GM19043 (cell line): ENCODE measurements around the gene NPW.
"Not testable (repeated sequence)": the region's sequence is repeated elsewhere in the genome, so short reads cannot be mapped to it uniquely, and the experiment has no call there.

ENCODE experiments used
- ATAC-seq: cut with Tn5 transposase; IDR thresholded peaks from one replicate; pipeline ENCODE4 v1.9.1; 2021; ENCODE audit warnings: low read depth; ENCODE audit not compliant: unreplicated experiment

Gene NPW

DNA sequence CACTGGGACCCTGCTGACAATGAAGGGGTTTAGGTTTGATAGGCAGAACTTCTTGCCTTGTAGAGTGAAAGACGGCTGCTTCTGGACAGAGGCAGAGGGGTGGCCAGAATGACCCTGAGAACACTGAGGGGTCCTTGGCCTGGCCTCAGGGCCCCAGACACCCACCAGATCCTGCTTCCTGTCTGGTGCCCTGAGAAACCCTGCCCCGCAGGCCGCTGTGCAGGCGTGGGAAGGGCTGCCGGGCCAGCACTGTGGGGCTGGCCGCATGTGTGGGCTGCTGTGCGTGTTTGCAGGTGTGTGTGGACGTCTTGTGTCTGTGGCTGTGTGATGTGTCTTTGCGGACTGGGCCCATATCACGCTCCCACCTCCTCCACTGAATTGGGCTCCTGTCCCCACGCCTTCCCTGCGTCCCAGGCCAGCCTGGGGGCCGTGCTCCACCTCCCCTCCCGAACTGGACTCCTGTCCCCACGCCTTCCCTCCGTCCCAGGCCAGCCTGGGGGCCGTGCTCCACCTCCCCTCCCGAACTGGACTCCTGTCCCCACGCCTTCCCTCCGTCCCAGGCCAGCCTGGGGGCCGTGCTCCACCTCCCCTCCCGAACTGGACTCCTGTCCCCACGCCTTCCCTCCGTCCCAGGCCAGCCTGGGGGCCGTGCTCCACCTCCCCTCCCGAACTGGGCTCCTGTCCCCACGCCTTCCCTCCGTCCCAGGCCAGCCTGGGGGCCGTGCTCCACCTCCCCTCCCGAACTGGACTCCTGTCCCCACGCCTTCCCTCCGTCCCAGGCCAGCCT, 14.5 kb downstream of the NPW start:
- not testable (repeated sequence) for ATAC-seq

DNA sequence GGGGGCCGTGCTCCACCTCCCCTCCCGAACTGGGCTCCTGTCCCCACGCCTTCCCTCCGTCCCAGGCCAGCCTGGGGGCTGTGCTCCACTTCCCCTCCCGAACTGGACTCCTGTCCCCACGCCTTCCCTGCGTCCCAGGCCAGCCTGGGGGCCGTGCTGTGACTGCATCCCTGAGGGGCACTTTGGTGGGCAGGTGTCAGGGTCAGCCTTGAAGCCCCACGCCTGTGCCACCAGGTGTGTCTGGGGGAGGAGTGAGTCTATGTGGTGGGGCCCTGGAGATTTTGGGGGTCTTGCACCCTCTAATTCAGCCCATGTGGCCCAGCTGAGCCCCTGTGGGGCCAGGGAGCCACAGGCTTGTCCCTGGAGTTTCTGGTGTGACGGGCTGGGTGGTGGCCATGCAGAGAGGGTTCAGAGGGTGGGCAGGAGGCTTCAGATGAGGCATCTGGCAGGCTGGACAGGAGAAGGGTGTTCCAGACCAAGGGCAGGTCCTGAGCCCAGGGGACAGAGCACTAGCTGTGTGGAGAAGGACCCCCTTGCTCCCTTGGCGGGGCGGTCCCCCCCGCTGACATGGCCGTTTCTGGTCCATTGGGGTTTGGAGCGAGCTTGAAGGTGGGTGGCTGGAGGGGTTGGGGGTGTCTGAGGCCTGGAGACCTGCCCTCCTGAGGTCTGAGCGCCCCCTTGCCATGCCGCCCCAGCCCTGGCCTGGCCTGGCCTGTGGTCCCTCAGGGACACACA, 15.3 kb downstream of the NPW start:
- ATAC-seq = no peak

- no peak for ATAC-seq
Measured at GRCh38 chr16:2035431-2036199, 16.0 kb downstream of the NPW start.

- ATAC-seq = no peak
Measured at GRCh38 chr16:2036200-2036966, 16.8 kb downstream of the NPW start.

GRCh38 chr16:2037115-2037514, 17.5 kb downstream of the NPW start:
- no peak for ATAC-seq

DNA sequence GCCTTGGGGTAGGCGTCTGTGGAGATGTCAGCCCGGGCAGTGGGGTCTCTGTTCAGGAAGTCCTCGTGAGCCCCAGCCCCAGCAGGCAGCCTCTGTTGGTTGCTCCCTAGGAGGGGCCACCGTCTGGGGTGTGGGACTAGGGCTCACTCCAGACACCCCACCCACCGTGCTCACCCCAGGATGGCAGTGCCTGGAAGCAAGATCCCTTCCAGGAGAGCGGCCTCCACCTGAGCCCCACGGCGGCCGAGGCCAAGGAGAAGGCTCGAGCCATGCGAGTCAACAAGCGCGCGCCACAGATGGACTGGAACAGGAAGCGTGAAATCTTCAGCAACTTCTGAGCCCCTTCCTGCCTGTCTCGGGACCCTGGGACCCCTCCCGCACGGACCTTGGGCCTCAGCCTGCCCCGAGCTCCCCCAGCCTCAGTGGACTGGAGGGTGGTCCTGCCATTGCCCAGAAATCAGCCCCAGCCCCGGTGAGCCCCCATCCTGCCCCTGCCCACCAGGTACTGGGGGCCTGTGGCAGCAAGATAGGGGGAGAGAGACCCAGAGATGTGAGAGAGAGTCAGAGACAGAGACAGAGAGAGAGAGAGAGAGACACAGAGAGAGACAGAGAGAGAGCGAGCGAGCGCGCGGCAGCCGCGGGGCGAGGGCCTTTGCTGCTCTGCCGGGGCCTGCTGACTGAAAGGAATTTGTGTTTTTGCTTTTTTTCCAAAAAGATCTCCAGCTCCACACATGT, 18.2 kb downstream of the NPW start:
- ATAC-seq = no peak

DNA sequence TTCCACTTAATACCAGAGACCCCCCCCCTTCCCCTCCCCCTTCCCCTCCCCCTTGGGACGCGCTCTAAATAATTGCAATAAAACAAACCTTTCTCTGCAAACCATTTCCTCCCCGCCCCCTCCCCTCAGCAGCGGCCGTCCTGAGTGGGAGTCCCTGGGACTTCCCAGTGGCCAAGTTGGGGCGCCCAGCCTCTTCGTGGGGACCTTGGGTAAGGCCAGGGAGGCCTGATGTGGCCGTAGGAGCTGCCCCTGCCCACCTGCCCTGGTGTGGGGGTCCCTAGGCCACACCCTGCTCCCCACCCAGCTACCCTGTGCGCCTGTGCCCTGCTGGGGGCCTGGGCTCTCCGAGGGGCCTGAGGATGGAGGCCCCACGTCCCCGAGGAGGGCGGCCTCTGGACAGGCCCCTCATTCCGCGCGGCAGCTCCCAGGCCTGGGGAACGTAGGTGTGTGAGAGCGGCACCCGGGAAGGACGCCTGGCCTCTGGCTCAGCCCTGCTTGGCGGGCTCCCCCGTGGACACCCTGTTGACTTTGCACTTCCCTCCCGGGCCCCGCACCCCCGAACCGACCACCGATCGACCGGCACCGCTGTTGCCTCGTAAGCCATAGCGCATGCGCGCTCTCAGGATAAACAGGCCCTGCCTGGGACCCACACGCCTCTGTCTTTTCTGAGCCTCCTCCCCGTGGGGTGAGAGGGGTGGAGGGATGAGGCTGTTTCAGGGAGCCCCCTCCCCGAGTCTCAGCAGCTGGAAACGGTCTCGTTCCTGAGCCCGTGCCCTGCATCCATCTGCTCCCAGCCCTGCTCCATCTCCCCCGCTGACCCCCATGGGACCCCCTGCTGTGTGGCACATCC, 19.0 kb downstream of the NPW start:
- no peak for ATAC-seq

DNA sequence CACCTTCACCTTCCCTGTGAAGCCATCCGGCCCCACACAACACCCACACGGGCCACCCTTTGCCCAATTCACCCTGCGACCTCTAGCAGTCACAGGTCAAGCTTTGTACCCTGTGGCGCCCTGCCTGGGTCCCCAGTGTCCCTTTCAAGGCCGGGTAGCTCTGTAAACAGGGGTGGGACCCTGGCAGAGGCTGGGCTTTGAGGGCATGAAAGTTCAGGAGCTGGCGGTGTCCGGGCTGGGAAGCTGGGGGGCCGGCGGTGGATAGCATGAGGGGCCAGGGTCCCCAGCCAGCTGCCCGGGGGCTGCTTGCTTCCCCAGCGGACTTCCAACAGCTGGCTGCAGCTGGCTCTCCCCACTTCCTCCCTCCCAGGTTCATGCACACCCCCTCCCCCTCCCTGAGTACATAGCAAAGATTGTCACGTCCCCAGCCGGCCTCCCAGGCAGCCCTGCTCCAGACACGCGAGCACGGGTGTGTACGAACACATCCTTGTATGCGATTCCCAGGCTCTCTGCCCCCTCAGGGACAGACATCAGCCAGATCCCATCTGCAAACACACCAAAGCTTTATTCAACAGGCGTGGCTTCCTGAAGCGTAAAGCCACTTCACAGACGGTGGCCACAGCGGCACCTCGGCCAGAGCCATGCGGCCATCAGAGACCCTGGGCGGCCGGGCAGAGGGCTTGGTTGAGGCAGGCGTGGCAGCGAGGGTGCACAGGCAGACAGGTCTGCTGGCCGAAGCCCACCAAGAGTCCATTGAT, 19.9 kb downstream of the NPW start:
- ATAC-seq = no peak

- no peak for ATAC-seq
Measured at GRCh38 chr16:2040041-2040786, 20.6 kb downstream of the NPW start.

- no peak for ATAC-seq
Measured at GRCh38 chr16:2040787-2041522, 21.4 kb downstream of the NPW start.

GRCh38 chr16:2042171-2042985, 22.8 kb downstream of the NPW start:
- ATAC-seq = no peak

DNA sequence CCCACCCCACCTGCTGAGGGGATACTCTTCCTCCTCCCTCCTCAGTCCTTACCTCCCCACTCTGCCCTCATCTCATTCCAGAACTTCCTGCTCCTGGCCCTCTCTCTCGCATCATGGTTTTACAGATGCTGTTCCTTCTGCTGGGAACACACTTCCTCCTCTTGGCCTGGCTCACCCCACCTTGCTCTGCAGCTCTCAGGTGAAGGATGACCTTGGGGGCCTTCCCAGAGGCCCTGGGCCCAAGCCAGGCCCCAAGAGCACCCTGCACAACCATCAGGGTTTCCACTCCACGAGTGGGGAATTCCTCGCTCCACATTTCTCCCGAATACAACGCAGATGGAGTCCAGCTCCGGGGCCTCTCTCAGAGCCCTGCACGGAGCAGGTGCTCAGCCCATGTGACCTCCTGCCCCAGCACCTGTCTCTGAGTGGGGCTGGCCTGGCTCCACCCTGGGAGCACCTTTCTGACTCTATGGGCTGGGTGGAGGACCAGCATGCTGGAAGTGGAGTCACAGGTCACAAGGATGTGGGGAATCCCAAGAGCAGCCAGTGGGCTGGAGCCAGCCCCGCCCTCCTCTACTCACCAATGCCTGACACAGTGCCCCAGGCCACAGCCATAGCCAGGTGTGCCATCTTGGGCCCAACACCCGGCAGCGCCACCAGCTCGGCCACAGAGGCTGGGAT, 23.5 kb downstream of the NPW start:
- ATAC-seq = no peak

GRCh38 chr16:2043667-2044451, 24.3 kb downstream of the NPW start:
- ATAC-seq = no peak

- no peak for ATAC-seq
Measured at GRCh38 chr16:2044541-2044940, 25.0 kb downstream of the NPW start.
